ENCODE measurements around the gene TK2. TPM values are rescaled to one million over a fixed set of nuclear protein-coding genes. Genes with fewer than 3 reads are reported as not detected.

The TK2 gene
- polyA plus RNA-seq, 1 experiment: 42.7 TPM

GRCh38 chr16:66592814-66593213 is 42.9 kb upstream of the TK2 start:
- ChIA-PET POLR2A (interaction anchor here (0.6 kb wide), 1 partner anchor 100 kb away, joined by 3 read pairs; no protein-coding TSS in a partner anchor), CTCF (interaction anchor here (1.4 kb wide), 1 partner anchor 11 kb away, joined by 4 read pairs; no protein-coding TSS in a partner anchor)
- peaks cover 7% of the 10 kb centered on the region for H3K27me3 ChIP-seq (ENCODE audit: control insufficient read depth, insufficient read depth, low read length)
- no peaks in the 10 kb centered on the region for H3K36me3 ChIP-seq (ENCODE audit: control insufficient read depth, insufficient read depth, low read length)
- TF ChIP-seq, protein P1, sequence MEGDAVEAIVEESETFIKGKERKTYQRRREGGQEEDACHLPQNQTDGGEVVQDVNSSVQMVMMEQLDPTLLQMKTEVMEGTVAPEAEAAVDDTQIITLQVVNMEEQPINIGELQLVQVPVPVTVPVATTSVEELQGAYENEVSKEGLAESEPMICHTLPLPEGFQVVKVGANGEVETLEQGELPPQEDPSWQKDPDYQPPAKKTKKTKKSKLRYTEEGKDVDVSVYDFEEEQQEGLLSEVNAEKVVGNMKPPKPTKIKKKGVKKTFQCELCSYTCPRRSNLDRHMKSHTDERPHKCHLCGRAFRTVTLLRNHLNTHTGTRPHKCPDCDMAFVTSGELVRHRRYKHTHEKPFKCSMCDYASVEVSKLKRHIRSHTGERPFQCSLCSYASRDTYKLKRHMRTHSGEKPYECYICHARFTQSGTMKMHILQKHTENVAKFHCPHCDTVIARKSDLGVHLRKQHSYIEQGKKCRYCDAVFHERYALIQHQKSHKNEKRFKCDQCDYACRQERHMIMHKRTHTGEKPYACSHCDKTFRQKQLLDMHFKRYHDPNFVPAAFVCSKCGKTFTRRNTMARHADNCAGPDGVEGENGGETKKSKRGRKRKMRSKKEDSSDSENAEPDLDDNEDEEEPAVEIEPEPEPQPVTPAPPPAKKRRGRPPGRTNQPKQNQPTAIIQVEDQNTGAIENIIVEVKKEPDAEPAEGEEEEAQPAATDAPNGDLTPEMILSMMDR (IDR thresholded peaks at IDR 0.05; ENCODE audit: insufficient read depth, low read depth, low read length): no peak
- H3K4me3 ChIP-seq (ENCODE audit: low read depth, low read length): no peak overlapping the region
- DNase-seq (ENCODE audit: low read depth): no peak

DNA sequence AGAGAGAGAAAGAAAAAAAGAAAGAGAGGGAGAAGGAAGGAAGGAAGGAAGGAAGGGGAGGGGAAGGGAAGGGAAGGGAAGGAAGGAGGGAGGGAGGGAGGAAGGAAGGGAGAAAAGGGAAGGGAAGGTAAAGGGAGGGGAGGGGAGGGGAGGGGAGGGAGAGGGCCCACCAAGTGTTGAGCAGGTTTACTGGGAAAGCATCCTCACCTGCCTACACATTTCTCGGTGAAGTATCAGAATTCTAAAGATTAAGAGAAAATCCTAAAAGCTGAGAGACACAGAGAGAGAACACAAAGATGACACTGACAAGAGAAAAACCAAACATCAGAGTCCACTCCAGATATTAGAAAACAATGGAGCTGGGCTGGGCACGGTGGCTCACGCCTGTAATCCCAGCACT is 42.3 kb upstream of the TK2 start:
- H3K4me3 ChIP-seq (ENCODE audit: low read depth, low read length): no peak overlapping the region
- DNase-seq (ENCODE audit: low read depth): no peak

DNA sequence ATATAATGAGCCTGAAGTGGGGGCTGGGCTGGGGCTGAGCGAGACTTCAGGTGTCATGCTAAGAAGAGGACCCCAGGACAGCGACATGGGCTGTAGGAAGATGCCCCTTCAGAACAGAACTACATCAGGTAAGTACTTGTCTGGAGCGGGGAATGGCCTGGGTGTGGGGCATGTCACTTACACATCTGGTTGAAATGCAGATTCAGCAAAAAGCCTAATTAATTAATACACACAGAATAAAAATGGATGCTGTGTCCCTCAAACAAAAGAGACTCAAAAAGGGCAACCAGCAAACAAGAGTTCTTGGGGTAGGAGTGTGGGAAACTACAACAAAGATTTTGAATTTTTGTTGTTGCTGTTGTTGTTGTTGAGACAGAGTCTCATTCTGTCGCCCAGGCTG is 41.1 kb upstream of the TK2 start:
- TF ChIP-seq, protein P1 (IDR thresholded peaks at IDR 0.05; ENCODE audit: insufficient read depth, low read depth, low read length): no peak
- DNase-seq (ENCODE audit: low read depth): no peak
- H3K36me3 ChIP-seq (ENCODE audit: control insufficient read depth, insufficient read depth, low read length): no peaks in the 10 kb centered on the region
- CTCF ChIA-PET: interaction anchor here (0.9 kb wide), 1 partner anchor 13 kb away, joined by 3 read pairs; no protein-coding TSS in a partner anchor
- POLR2A ChIA-PET: no interaction called here
- peaks cover 7% of the 10 kb centered on the region for H3K27me3 ChIP-seq (ENCODE audit: control insufficient read depth, insufficient read depth, low read length)
- H3K4me3 ChIP-seq (ENCODE audit: low read depth, low read length): no peak overlapping the region

More for the DNA sequence above, 42.3 kb upstream of the TK2 start:
- CTCF ChIA-PET: no interaction called here
- peaks cover 7% of the 10 kb centered on the region for H3K27me3 ChIP-seq (ENCODE audit: control insufficient read depth, insufficient read depth, low read length)
- H3K36me3 ChIP-seq (ENCODE audit: control insufficient read depth, insufficient read depth, low read length): no peaks in the 10 kb centered on the region
- POLR2A ChIA-PET: no interaction called here
- TF ChIP-seq, protein P1 (IDR thresholded peaks at IDR 0.05; ENCODE audit: insufficient read depth, low read depth, low read length): no peak

GRCh38 chr16:66590322-66590721 is 40.4 kb upstream of the TK2 start:
- Histone ChIP-seq H3K36me3 (ENCODE audit: control insufficient read depth, insufficient read depth, low read length) (no peaks in the 10 kb centered on the region), H3K27me3 (ENCODE audit: control insufficient read depth, insufficient read depth, low read length) (peaks cover 7% of the 10 kb centered on the region), H3K4me3 (ENCODE audit: low read depth, low read length) (no peak overlapping the region)
- no peak for DNase-seq (ENCODE audit: low read depth)
- TF ChIP-seq, protein P1 (IDR thresholded peaks at IDR 0.05; ENCODE audit: insufficient read depth, low read depth, low read length): no peak
- ChIA-PET POLR2A (no interaction called here), CTCF (interaction anchor here (0.9 to 1.6 kb wide), 2 partner anchors 13 to 236 kb away, joined by 3 read pairs; no protein-coding TSS in a partner anchor)

- TF ChIP-seq, protein P1 (IDR thresholded peaks at IDR 0.05; ENCODE audit: insufficient read depth, low read depth, low read length): peak; percentile 80
- ChIA-PET POLR2A (no interaction called here), CTCF (interaction anchor here (0.6 to 1.8 kb wide), 10 partner anchors 10 to 234 kb away, joined by 3 to 7 read pairs (median 3); partner anchors contain the start of gene CMTM2)
- peaks cover 5% of the 10 kb centered on the region for H3K27me3 ChIP-seq (ENCODE audit: control insufficient read depth, insufficient read depth, low read length)
- no peak overlapping the region for H3K4me3 ChIP-seq (ENCODE audit: low read depth, low read length)
- no peak for DNase-seq (ENCODE audit: low read depth)
- H3K36me3 ChIP-seq (ENCODE audit: control insufficient read depth, insufficient read depth, low read length): no peaks in the 10 kb centered on the region
Measured at GRCh38 chr16:66588981-66589713, 39.2 kb upstream of the TK2 start.
